Small intestine (tissue), 7 donors: ENCODE data around the gene COL6A1. TPM values are rescaled to one million over a fixed set of nuclear protein-coding genes. Genes with fewer than 3 reads are reported as not detected.

ENCODE experiments used
- DNase-seq, 2 donors: peaks; one replicate each; pipeline versions ENCODE4 v3.0.0 to v3.0.0-alpha.2; 2013
- FAIRE-seq: peaks from 2 replicates; lab custom pipeline; 2012; peaks lifted over from hg19 to GRCh38; lab: Jason Lieb, UNC
- H3K27ac ChIP-seq, 3 donors: one replicate each; pipeline ENCODE4 v1.5.1; 2013; ENCODE audit warnings: low read length in 2 of 3, mild to moderate bottlenecking in 2 of 3, control low read depth in 1 of 3, inconsistent platforms in 1 of 3, low read depth in 1 of 3, moderate library complexity in 1 of 3
- H3K27me3 ChIP-seq, 3 donors: one replicate each; pipeline ENCODE4 v1.6.1; 2013; ENCODE audit warnings: low read length in 3 of 3, inconsistent platforms in 1 of 3; ENCODE audit not compliant: control insufficient read depth in 3 of 3, insufficient read depth in 3 of 3
- H3K36me3 ChIP-seq, 3 donors: one replicate each; pipeline ENCODE4 v1.6.1; 2013; ENCODE audit warnings: low read length in 3 of 3, inconsistent platforms in 1 of 3, low read depth in 1 of 3, mild to moderate bottlenecking in 1 of 3, moderate library complexity in 1 of 3; ENCODE audit not compliant: control insufficient read depth in 3 of 3, insufficient read depth in 2 of 3
- H3K4me1 ChIP-seq, 3 donors: one replicate each; pipeline ENCODE4 v1.6.1; 2013; ENCODE audit warnings: low read length in 2 of 3, inconsistent platforms in 1 of 3, low read depth in 1 of 3, mild to moderate bottlenecking in 1 of 3, moderate library complexity in 1 of 3; ENCODE audit not compliant: control insufficient read depth in 3 of 3, insufficient read depth in 2 of 3
- H3K4me3 ChIP-seq, 3 donors: one replicate each; pipeline ENCODE4 v1.5.1; 2013; ENCODE audit warnings: low read length in 3 of 3, control low read depth in 1 of 3, inconsistent platforms in 1 of 3, low read depth in 1 of 3, mild to moderate bottlenecking in 1 of 3, moderate library complexity in 1 of 3
- H3K9me3 ChIP-seq, 2 donors: one replicate each; pipeline ENCODE4 v1.6.1; 2013; ENCODE audit warnings: low read depth in 1 of 2, low read length in 1 of 2; ENCODE audit not compliant: control insufficient read depth in 2 of 2, insufficient read depth in 1 of 2
- WGBS, 3 donors: extraction: QIAGEN DNeasy Blood & Tissue Kit; methylation state at CpG; one replicate each; pipeline ENCODE4 v1.1.7; 2013; 5-methylcytosine and 5-hydroxymethylcytosine counted together
- polyA plus RNA-seq, 4 donors: library from polyadenylated mRNA; stranded (reverse) in 3 of 4; unstranded in 1 of 4; fragments of 200-250 nt in 3 of 4; fragments of 120-200 nt in 1 of 4; gene quantifications; one replicate each; pipeline versions ENCODE4 v1.2.1 to v1.2.3, GENCODE V29; 2013
- donor health status: healthy with polysubstance abuse.
- donor health status: control.
- donor health status: control.
- donor health status: Bipolar disorder and iron deficiency.
- donor health status: healthy.

COL6A1 gene
- polyA plus RNA-seq, 4 donors, result 6.0 to 475 (median 47.7) TPM

DNA sequence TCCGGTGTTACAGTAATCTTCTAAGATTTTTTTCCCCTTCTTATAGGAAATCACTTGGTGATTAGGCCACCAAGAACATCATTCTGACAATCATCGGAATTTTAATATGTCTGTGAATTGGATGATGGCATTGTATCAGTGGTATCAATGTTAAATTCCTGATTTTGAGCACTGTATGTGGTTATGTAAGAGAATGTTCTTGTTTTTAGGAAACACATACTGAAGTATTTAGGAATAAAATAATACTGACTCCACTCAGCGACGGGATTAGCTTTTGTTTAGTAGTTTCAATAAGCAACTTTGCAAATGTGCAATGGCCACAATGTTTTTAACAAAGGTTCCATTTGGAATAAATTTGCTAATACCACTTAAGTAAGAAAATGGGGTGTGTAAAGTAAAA is 30.6 kb downstream of the COL6A1 start:
- Histone ChIP-seq H3K4me3 (no peak overlapping the region), H3K4me1 (no peaks in the 10 kb centered on the region), H3K36me3 (no peaks in the 10 kb centered on the region), H3K27ac (no peak overlapping the region), H3K27me3 (peaks cover 0 to 4% (median 3%) of the 10 kb centered on the region in 3 donors), H3K9me3 (peaks cover 0 to 5% of the 10 kb centered on the region in 2 donors)
- DNase-seq (no peak), FAIRE-seq (no peak)
- WGBS, 3 donors, result 82 to 87% (median 86%) methylated on average over 4 of the region's 4 CpGs

DNA sequence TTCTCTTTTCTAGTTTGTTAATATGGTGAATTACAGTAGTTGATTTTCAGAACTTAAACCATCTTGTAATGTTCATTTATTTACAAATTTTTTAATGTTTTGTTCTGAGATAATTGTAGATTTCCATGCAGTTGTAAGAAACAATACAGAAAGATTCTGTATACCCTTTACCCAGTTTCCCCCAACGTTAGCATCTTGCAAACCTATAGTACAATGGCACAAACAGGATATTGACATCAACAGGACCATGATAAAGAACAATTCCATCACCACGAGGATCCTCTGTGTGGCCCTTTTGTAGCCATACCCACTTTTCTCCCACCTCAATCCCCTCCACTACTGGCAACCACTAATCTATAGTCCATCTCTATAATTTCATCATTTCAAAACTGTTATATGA is 33.3 kb downstream of the COL6A1 start:
- H3K36me3 ChIP-seq, result no peaks in the 10 kb centered on the region
- FAIRE-seq (no peak), DNase-seq (no peak)

DNA sequence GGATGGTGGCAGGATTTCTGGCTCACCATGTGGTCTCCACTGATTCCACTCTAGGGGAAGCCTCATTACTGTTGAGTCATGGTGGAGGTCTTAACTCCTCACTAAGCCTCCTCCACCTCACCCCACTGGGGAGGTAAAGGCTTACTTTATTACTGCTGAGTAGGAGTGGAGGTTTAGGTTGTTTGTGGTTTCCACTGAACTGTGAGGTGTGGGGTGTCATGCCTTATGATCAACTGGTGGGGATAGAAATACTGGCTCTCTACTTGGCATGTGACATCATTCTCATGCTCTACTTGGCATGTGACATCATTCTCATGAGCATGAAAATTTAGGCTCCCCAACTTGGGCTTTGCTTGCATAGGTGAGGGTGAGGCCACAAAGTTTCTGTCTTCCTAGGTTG is 35.6 kb downstream of the COL6A1 start:
- FAIRE-seq, result no peak
- H3K27ac ChIP-seq, result no peak overlapping the region
- no peaks in the 10 kb centered on the region for H3K36me3 ChIP-seq

More for the DNA sequence above, 33.3 kb downstream of the COL6A1 start:
- Histone ChIP-seq H3K4me3 (no peak overlapping the region), H3K4me1 (no peaks in the 10 kb centered on the region), H3K9me3 (no peaks in the 10 kb centered on the region), H3K27me3 (peaks cover 0 to 7% (median 3%) of the 10 kb centered on the region in 3 donors), H3K27ac (no peak overlapping the region)
- 32 to 60% (median 33%) methylated on average over 2 of the region's 2 CpGs for WGBS, 3 donors

DNA sequence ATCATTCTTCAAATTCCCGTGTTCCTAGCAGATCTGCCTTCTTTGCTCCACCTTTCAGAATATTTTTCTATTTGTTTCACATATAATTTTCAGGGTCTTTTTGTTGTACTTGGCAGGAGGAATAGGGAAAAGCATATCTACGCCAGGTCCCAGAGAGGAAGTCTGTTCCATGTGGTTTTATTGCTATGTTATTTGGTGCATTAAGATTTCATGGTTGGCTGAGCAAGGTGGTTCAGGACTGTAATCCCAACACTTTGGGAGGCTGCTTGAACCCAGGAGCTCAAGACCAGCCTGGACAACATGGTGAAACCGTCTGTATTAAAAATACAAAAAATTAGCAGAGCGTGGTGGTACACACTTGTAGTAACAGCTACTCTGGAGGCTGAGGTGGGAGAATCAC is 36.1 kb downstream of the COL6A1 start:
- DNase-seq (no peak), FAIRE-seq (no peak)
- peaks cover 0 to 10% (median 0%) of the 10 kb centered on the region in 3 donors for H3K4me1 ChIP-seq
- no peak overlapping the region for H3K27ac ChIP-seq
- H3K36me3 ChIP-seq, result no peaks in the 10 kb centered on the region
- H3K9me3 ChIP-seq, result no peaks in the 10 kb centered on the region
- WGBS, 3 donors, result 76 to 90% (median 85%) methylated on average over 4 of the region's 4 CpGs
- no peak overlapping the region for H3K4me3 ChIP-seq
- peaks cover 0 to 7% (median 3%) of the 10 kb centered on the region in 3 donors for H3K27me3 ChIP-seq

More for the DNA sequence above, 35.6 kb downstream of the COL6A1 start:
- H3K9me3 ChIP-seq, result no peaks in the 10 kb centered on the region
- DNase-seq, result no peak
- H3K4me3 ChIP-seq, result no peak overlapping the region
- H3K4me1 ChIP-seq, result peaks cover 0 to 7% (median 0%) of the 10 kb centered on the region in 3 donors
- peaks cover 0 to 7% (median 3%) of the 10 kb centered on the region in 3 donors for H3K27me3 ChIP-seq

DNA sequence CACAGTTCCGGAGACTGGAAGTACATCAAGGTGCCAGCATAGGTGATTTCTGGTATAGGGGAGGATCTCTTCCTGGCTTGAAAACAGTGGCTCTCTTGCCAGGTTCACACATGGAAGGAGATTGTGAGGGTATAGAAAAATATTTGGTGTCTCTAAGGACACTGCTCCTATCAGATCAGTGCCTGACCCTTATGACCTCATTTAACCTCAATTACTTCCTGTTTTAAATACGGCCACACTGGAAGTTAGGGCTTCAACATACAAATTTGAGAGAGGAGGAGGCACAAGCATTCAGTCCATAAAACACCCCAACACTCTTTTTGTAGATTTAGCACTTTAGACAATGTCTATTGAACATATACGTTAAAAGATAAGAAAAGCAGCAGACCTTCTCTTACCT is 37.0 kb downstream of the COL6A1 start:
- no peak for FAIRE-seq

DNA sequence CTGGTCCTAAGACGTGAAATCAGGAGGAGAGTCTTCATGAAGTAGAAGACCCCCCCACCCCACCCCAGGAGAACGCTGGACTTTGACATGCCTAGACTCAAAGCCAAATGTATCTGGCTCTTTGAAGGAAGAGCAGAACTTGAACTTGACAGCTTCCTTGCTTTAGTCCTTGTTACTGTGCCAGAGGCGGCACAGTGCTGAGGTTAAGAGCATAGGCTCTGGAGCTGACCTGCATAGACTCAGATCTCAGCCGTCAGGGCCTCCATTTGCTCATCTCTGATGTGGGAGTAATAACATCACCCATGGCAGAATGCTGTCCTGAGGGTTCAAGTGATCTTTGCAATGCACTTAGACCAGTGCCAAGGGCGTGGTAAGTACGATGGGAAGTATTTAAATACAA is 39.0 kb downstream of the COL6A1 start:
- WGBS, 3 donors, result 71 to 76% (median 75%) methylated on average over 6 of the region's 6 CpGs
- FAIRE-seq, result no peak
- Histone ChIP-seq H3K4me1 (peaks cover 0 to 25% (median 0%) of the 10 kb centered on the region in 3 donors), H3K27me3 (peaks cover 0 to 7% (median 3%) of the 10 kb centered on the region in 3 donors), H3K27ac (no peak overlapping the region), H3K36me3 (no peaks in the 10 kb centered on the region), H3K9me3 (no peaks in the 10 kb centered on the region), H3K4me3 (no peak overlapping the region)
- no peak for DNase-seq

More for the DNA sequence above, 37.0 kb downstream of the COL6A1 start:
- H3K27ac ChIP-seq, result no peak overlapping the region
- peaks cover 0 to 12% (median 0%) of the 10 kb centered on the region in 3 donors for H3K4me1 ChIP-seq
- peaks cover 0 to 7% (median 3%) of the 10 kb centered on the region in 3 donors for H3K27me3 ChIP-seq
- no peaks in the 10 kb centered on the region for H3K9me3 ChIP-seq
- H3K4me3 ChIP-seq, result no peak overlapping the region
- DNase-seq, result no peak
- H3K36me3 ChIP-seq, result no peaks in the 10 kb centered on the region
- 31 to 63% (median 39%) methylated on average over 3 of the region's 3 CpGs for WGBS, 3 donors

DNA sequence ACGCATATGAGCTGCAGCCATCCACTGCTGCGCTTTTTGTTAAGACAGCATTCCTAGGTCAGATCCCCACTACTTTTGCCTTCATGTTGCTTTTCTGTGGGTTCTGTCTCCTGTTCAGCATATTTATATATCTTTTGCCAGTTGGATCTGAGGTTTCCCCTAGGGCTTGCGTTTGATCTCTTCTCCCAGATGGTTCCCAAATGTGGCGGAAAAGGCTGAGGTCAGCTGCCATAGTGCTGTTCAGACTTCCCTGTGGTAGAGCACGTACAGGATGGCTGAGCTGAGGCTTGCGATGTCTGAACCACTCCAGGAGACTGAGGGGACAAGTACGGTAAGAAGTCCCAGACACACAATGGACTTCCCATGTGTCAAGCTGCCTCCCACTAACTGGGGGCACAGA is 39.8 kb downstream of the COL6A1 start:
- H3K27ac ChIP-seq, result peak overlapping the region in 2 of 3 donors; percentile 35 to 51
- peaks cover 0 to 7% (median 3%) of the 10 kb centered on the region in 3 donors for H3K27me3 ChIP-seq
- no peak overlapping the region for H3K4me3 ChIP-seq
- DNase-seq, result no peak
- FAIRE-seq, result no peak
- WGBS, 3 donors, result 88 to 94% (median 91%) methylated on average over 7 of the region's 7 CpGs
- H3K4me1 ChIP-seq, result peaks cover 0 to 26% (median 0%) of the 10 kb centered on the region in 3 donors
- no peaks in the 10 kb centered on the region for H3K36me3 ChIP-seq
- no peaks in the 10 kb centered on the region for H3K9me3 ChIP-seq

DNA sequence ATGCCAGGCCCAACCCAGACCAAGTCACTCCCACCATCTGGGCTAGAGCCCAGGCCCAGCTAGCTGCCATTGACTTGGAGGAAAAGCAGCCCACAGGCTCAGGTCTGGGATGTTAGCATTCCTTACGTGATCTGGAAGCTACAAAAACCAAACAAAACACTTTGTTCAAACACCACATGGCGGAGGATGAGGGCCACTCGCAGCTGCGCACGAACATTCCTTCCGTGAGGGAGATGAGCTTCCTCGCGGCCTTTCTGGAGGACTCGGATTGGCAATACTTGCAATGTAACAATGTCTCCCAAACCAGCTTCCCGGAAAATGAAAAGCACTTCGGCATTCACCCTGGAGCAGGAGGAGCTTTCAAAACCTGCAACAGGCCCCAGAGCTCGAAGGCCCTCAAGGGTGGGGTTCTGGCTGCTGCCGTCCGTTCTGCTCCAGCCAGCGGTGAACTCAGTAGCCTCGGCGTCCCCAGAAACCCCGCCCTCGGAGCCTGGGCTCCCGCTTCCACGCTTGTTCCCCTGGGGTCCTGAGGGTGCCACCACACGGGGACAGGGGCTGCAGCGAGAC is 40.5 kb downstream of the COL6A1 start:
- 70 to 86% (median 82%) methylated on average over 23 of the region's 23 CpGs for WGBS, 3 donors
- Histone ChIP-seq H3K9me3 (no peaks in the 10 kb centered on the region), H3K27ac (peak overlapping the region; percentile 11 to 60 (median 51)), H3K4me3 (no peak overlapping the region), H3K4me1 (peaks cover 0 to 26% (median 0%) of the 10 kb centered on the region in 3 donors), H3K36me3 (no peaks in the 10 kb centered on the region), H3K27me3 (peaks cover 0 to 3% (median under 1%) of the 10 kb centered on the region in 3 donors)
- DNase-seq (no peak), FAIRE-seq (no peak)
